GM21367 (cell line): ENCODE measurements around the gene SOBP.

Source experiments
- ATAC-seq: cut with Tn5 transposase; IDR thresholded peaks from one replicate; pipeline ENCODE4 v1.9.1; 2021; ENCODE audit not compliant: unreplicated experiment

The SOBP gene

DNA sequence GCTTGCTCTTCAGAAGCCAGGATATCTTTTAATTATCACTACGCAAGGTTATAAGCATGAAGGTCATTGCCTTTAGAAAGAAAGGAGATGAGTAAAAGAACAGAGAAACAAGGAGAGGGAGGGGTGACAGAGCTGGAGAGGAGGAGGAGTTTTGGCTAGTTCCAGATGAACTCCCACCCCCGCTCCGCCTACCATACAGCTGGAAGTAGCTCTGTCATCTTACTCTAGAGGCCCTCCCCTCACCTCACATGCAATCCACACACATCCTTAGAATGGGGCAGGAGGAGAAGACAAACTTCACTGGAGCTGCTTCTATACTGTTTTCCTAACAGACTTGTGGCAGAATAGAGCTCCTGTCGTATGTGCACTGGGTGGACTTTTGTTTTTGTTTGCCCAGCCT is 189.5 kb downstream of the SOBP start:
- no peak for ATAC-seq

DNA sequence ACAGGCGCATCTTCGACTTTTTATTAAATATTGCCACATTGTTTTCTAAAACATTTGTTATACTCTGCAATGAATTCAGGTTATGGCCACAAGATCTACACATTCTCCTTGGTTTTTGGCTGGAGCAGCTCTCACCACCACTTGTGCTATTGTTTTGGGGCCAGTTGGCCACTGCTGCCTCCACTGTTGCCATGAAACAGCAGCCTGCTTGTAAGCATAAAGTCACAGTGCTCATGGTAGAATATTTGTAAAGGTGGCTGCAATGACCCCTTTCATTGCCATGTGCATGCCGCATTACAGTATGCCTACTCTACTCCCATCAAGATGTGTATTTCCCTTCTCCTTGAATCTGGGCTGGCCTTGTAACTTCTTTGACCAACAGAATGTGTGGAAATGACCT is 192.8 kb downstream of the SOBP start:
- no peak for ATAC-seq

DNA sequence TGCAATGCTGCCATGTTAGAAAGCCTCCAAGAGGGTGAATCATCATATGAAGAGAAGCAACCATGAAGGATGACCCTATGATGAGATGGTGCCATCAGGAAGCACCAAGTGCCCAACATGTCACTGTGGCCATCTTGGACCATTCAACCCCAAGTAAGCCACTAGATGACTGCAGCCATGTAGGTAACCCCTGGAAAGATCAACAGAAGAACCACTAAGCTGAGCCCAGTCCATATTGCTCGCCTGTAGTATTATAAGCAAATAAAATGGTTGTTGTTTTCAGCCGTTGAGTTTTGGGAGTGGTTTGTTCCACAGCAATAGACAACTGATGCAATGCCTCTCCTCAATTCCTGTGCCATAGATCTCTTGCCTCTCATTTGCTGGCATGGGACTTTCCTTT is 193.3 kb downstream of the SOBP start:
- ATAC-seq, result no peak

DNA sequence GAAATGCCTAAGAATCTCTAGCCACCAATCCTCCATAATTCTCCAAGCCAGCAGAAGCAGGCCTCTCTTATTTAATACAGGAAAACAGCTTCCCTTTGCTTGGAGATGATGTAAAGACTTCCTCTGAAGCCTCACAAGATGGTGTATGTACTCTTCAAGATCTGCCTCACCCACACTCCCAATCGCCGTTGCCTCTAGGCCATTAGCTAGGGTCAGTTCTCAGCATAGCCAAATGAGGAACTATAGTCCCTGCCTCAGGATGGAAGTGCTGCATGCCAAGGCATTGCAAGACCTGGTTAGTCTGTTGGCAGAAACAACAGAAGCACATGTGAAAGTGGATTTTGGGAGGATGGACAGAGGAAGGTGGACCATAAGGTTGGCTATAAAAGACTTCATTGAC is 195.1 kb downstream of the SOBP start:
- no peak for ATAC-seq

DNA sequence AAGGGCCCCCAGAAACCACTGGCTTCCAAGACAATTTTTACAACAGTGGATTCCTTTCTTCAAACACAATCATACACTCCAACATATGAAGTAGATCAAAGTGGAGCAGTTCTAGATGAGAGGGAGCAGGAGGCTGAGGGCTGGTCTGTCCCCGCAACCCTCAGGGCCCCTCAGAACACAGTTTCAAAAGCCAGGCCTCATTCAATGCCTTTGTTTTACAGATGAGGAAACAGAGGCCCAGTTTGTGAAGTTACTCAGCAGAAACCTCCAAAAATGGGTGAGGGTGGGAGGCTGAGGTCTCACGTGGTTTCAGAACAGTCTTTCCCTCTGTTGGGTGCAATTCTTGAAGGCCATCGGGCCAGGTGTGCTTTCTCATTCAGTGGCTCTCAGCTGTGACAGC is 199.3 kb downstream of the SOBP start:
- no peak for ATAC-seq

DNA sequence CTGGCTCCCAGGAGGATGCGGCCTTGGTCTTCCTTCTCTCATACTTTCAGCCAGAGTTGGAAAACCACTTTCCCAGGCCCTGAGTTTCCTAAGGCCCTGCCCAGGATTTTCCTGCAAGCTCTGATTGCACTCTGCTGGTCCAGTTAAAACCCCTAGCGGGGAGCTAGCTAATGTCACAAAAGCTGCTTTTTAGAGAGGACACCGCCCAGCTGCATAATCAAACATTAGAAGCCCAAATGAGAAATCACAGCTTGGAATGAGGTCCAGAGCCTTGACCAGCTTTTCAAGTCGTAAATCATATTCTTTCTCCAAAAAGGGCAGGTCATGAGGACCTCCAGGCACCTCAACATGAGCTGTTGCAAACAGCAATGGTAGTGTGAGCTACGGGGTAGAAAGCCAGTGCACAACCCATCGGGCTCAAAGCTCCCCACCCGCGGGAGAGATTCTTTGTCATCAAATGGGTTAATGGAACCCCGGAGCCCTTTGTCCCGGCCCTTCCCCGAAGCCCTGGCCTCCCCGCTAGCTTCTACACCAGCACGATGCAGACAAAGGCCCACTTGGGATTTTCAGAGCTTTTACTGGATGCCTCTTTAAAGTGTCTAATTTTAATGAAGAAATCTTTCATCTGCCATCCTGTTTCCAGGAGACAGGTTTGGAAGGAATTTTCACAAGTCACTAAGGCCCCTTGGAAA is 200.2 kb downstream of the SOBP start:
- no peak for ATAC-seq

DNA sequence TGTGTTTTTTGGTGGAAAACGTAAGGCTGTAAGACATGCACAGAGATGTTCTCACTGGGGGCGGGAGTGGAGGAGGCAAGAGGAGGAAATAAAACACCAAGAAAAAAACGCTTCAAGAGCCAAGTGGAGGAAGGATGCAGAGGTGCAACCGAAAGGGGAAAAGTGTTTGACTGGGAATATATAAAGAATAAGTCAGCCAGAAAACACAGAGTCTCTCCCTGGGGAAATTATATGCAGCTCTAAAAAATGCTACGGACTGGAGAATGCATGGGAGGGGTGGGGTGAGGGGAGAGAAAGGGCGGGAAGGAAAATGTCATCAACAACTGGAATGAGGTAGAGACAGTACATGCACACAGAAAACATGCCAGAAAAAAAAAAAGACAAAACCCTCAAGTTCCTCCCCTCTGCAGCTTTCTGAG is 200.7 kb downstream of the SOBP start:
- ATAC-seq, result no peak

DNA sequence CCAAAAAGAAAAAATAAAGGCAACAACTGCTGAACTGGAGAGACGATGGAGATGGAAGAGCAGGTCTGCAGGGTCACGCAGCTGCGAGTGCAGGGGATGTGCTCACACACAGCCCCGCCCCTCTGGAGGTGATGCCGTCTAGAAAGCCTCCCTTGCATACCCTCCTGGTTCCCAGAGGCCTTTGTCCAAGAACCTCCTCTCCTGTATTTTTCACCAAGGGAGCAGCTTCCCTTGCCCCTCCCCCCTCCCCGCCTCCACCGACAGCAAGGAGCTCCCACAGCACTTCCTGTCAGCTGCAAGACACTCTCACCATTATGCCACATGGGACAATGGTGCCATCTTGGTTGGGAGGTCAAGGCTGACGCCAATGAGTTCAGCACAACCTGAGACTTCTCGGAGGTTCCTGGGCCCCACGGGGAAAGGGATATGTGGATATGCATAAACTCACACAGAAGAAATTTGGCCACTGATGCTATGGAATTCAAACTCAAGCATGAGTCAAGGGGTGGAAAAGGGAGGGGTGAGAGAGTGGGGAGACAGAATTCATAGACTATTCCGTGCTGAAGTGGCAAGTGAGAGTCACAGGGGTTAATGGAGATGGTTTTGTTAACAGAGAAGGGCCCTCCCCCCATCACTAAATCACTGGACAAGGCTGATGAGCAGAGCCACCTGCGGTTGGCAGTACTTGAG is 201.3 kb downstream of the SOBP start:
- no peak for ATAC-seq

DNA sequence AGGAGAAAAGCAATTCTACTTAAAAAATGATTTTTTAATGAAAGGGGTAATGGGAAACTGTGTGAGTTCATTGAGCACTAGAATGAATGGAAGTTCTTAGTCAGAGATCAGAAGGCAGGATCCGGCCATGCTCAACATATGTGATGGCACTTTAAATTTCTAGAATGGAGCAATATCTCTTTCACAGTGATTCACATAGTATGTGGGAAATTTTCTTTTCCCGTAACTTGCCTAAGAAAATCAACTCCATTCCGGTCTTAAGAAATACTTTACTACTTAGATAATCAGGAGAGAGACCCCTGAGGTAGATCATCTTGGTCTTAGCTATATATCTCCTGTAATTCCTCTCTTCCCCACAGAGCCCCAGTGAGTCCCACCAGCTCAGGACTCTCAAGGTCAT is 202.4 kb downstream of the SOBP start:
- ATAC-seq, result no peak

DNA sequence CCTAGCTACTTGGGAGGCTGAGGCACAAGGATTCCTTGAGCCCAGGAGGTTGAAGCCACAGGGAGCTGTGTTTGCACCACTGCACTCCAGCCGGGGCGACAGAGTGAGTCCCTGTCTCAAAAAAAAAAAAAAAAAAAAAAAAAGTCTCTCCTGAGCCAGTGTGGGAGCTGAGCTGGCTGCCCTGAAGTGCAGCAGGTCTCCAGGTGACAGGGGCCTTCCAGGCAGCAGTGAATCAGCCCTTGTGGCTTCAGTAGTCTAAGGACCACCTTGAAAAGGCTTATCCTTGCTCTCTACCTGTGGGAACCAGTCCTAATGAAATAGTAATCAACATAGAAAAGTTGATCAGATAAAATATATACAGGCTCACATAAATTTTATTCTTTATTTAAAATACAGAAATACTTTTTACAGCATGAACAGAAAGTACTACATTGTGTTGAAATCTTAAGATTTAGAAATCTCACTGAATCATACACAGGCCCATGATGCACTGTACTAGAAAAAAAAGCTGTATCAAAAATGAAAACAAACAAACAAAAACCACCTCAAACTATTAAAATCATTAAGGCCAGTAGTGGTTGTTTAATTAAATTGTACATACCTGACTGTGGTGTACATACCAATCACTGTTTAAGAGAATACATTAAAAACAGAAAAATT is 205.3 kb downstream of the SOBP start:
- no peak for ATAC-seq

DNA sequence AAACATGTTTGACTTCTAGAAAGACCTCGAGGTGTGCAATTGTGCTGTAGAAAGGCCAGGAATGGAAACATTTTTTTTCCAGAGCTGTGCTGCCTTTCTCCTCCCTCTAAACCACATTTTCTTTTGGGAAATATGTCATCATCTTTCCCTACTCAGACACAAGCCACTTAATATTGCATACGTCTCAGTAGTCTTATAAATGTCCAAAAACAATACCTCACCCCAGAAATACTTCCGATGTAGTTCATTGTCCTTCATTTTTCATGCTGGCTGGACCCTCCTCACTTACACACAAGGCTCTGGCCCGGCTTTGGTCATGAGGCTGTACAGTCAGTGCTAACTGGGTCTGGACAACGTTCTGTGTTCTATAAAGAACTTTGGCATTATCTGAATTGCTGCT is 207.8 kb downstream of the SOBP start:
- no peak for ATAC-seq

DNA sequence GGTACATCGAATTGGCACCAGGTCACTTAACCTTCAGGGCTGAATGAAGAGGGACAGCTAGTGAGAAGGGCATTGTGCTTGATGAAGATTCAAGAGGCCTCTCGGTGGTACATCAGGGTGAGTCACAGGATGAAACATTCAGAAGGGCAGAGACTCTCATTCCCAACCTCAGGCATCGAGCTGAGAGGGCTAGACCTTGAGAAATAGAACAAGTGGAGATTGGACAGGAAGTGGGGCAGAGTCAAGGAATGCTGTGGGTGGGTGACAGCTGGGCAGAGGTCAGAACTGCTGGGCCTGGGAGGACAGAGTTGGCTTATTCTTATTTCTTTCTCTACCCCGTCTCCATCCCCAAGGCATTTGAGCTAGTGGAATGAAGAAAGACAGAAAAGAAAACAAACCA is 208.2 kb downstream of the SOBP start:
- ATAC-seq, result no peak

DNA sequence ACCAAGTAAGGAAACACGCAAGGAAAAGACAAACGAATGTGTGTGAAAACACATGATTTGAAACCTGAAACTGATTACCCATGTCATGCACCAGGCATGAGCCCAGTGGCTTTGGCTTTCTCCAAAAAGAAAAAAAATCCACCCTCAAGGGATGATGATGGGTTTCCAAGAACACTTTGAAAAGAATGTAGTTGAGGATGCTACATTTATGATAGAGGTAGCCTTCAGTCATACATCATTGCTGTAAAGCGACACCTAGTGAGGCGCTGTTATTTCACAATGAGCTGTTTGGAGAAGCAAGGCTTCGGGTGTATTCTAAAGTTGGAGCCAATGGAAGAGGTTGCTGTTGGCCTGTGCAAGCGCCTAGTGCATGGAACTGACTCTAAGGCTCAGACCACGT is 209.3 kb downstream of the SOBP start:
- no peak for ATAC-seq

DNA sequence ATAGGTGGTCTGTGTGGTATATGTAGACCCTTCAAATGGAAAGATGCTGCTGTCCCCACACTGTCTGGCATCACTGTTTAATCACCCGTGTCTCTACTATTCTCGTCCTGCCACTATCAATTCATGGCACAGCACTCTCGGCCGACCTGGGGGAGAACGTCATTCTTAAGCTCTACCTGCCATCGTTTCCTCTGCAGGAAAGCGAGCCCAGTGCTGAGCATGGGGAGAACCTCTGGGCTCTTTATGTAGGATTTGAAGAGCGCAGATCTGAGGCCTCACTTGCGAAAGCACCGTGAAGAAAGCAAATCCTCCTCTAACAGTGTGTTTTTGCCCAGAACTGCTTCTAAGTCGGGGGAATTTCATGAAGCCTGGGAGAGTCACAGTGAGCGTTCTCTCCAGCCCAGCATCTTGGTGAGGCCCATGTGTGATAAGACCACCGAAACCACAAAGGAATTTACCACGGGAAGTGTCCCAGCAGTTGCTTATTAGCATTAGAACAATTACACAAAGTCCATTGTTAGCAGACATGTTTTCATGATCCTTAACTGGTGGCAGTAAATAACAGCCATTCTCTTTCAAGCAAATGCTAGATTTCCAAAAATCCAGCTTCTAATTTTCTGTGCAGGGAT is 209.9 kb downstream of the SOBP start:
- ATAC-seq, result no peak

DNA sequence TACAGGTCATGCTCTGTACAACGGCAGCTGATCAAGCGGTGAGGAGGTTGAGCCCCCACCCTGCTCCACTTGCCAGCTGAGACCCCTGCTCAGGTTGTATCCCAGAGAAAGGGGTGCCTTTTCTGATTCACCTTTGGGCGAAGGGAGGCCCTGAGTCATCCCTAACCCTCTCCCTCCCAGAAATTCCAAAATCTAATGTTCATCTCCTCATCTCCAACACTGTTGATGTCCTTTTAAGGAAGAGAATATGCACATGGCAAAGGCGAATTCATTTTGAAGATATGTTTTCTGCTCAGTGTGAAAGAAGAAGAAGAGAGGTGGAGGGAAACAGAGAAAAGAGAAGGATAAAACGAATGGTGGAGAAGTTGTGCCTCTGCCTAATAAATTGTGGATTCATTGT is 213.7 kb downstream of the SOBP start:
- no peak for ATAC-seq

DNA sequence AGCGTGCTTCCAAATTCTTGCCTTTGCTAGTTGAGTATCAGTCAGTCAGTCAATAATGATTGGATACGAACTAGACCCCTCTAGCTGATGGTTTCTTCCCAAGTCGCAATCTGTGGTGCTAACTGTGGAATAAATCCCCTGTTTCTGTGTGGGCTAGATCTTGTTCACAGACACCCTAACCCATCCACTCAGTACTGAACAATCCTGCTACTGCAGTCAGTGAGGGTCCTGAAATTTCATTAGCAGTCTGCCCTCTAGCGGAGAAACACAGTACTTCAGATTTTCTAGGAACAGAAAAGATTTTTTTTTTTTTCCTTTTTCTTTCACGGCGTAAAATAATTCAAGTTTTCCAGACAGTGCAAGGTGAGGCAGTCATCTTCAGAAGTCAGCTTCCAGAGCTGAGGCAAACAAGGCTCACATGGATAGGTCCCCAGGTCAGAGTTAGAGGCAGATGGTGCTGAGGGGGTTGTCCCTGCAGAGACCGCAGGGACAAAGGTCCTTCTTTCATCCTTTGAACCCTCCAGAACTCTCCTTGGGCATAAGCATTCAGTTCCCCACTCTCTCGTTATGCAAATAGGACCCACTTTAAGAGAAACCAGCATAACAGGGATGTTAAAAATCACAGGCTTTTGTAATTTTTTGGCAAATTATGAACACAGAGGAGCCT is 214.6 kb downstream of the SOBP start:
- ATAC-seq, result no peak

DNA sequence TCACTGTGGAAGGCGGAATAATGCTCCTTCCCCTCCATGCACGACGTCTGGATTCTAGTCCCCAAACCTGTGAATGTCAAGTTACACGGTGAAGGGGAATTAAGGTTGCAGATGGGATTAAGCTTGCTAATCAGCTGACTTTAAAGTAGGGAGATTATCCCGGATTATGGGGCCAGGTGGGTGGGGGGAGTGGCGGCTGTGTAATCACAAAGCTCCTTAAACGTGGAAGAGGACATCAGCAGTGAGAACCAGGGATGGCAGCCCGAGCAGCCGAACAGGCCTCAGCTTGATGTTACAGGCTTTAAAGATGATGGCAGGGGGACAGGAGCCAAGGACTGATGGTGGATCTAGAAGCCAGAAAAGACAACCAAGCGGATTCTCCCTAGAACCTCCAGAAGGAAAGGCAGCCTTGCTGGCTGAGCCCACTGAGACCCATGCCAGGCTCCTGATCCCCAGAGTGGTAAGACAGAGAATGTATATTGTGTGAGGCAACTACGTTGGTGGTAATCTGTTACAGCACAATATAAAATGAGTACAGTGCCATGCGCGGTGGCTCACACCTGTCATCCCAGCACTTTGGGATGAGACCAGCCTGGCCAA is 216.7 kb downstream of the SOBP start:
- no peak for ATAC-seq

DNA sequence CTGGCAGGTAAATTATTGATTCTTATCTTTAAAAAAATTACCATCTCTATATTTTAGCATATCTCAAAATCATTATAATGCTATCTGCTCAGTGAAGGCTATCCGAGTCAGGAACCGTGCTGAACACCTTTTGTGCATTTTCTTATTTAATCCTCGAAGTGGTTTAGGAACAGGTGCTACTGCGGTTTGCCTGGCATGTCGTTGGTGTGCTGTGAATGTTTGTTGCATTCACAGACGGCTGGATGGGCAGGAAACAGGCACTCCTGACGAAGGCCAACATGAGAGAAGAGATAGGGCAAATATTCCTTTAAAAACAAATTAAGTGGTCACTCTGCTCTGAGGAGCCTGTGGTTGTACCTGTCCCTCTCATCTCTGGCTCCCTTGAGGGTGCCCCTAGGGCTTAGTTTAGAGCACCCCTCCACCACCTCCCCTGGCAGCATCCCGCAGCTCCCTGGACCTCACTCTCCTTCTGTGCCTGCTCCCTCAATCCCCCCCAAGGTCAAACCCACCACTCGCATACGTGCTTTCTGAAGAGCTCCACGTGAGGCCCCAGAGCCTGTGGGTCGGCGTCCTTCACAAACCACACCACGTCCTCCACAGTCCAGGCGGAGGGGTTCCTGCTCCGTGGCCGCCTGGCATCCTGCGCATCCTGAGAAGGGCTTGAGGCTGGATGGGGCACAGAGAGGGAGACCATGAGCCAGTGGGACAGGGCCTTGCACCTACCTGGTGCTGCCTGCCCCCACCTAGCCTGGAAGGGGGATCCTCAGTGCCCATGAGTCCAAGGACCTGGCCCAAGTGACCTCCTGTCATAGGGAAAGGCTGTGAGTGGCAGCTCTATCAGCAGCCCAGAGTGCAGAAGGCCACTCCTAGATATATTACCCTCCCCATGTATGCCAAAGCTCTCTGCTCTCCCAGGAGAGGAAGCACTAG is 217.7 kb downstream of the SOBP start:
- no peak for ATAC-seq

DNA sequence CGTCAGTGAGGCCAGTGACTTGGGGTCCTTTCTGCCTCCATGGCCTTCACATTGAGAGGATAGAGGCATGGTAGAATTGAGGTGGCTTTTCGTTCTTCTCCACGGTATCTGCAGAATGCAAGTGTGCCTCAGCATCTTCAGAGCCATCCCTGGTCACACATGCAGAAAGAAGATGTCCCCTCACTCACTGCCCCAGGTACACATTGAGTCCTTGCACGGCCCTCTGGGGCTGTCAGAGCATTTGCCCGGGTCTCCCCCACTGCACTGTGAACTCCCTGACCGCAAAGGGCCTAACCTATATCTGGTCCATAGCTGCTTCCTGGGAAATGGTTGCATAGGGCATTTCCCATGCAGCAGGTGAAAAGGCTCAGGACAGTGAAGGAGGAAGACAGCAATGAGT is 218.5 kb downstream of the SOBP start:
- no peak for ATAC-seq

DNA sequence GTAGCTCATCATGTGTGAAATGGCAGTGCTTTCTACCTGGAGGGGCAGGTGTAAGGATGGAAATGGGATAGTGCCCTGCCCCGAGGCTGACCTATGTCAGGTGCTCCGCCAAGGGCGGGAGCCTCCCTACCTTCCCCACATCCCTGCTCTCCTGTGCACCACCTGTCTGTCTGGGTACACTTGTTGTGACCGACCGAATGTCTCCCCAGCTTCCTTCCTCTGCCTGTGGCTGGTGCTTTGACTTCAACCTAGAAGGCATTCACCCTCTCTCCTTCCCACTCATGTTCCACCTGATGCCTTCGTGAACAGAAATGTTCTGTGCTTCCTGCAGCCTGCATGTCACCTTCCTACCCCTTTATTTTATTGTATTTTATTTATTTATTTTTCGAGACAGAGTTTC is 219.4 kb downstream of the SOBP start:
- ATAC-seq, result no peak
